Fibroblast of skin of right quadriceps (primary cell): Measurements from ENCODE around the gene AQP12A.

Experiments
- DNase-seq: peaks from one replicate; pipeline ENCODE4 v3.0.0-alpha.2; 2013

AQP12A gene

DNA sequence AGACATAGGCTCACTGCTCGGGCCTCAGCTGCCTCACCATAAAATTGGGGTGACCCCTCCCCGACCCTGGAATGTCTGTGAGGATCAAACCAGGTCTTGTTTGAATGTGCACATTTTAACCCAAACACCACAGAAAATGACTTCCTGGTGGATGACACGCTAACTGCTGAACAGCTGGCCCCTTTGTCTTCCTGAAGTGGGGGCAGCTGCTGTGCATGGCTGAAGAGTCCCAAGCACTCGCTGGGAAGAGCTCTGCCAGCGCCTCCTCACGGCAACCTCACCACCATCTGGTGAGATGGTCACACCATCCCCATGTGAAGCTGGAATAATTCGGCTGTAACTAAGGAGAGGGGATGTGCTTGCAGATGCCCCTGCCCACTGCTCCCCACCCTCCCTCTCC, 34.0 kb downstream of the AQP12A start:
- DNase-seq, result no peak

GRCh38 chr2:240726876-240727275, 35.2 kb downstream of the AQP12A start:
- DNase-seq, result no peak

- no peak for DNase-seq
Measured at GRCh38 chr2:240727439-240727838, 35.8 kb downstream of the AQP12A start.

DNA sequence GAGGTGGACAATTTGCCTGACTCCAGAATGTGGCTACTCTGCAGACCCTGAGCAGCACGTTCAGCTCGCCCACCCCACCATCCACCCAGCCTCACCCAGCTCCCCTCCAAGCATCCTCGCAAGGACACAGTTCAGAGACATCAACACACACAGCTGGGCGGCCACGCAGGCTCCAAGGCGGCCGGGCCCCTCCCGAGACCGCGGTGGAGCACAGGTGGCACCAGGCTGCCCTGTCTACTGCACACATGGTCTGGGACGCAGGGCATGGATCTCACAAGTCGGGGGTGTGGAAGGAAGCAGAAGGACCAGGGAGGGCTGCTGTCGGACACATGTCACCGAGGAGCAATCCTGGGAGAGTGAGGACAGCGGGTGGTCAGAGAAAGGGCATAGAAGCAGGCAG, 36.2 kb downstream of the AQP12A start:
- no peak for DNase-seq

GRCh38 chr2:240728361-240728760, 36.7 kb downstream of the AQP12A start:
- DNase-seq, result no peak

DNA sequence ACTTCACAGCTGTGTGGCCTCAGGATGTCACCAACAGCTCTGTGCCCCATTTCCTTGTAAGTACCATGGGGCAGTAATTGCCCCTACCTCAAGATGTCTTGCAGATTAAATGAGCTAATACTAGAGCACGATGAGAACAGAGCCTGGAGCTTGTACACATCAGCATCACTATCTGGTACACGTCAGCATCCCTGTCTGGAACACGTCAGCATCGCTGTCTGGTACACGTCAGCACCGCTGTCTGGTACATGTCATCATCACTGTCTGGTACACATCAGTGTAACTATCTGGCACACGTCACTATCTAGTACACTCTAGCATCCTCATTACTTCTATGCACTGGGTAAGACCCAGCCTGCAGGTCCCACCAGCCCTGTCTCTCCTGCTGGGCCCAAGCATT, 37.2 kb downstream of the AQP12A start:
- DNase-seq, result no peak

DNA sequence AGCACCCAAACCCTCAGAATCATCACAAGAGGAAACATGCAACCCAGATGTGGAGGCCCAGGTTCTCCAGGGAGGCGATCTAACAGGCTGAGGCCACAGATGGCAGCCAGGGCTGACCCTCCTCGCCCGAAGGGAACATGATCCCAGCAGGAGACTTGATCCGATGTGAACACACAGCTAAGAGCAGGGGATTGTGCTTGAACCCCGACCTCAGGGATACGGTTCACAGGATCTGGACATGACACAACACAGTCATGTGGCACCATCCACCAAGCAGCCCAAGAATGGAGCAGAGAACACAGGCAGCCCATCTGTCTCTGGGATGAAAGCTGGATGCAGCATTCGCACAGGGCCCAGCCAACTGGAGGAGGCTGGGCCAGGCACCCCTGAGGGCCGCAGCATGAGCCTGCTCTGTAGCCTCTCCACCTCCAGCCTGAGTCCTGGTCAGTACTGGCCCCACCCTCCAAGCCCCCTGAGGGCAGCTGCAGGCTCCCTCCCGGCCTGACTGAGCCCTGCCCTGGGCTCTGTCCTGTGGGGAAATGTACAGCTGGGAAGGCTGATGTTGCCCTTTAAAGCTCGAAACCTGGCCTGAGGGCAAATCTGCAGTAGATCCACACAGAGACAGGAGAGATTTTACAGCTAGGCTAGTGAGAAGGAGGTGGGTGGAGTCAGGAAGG, 39.0 kb downstream of the AQP12A start:
- no peak for DNase-seq

DNA sequence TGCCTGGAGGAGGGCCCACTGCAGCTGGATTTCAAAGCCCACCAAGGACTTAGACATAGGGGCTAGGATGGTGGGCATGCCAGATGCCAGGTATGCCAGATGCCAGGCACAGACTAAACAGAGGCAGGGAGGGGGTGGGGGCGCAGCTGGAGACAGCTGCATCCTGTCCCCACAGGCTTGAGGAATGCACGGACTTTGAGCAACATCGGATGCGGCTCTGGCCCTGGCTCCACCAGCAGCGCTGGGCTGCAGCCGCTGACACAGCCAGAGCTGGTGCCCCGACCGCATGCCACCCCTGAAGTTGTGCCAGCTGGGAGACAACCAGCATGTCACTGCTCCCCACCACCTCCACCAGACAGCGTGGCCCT, 39.5 kb downstream of the AQP12A start:
- no peak for DNase-seq

DNA sequence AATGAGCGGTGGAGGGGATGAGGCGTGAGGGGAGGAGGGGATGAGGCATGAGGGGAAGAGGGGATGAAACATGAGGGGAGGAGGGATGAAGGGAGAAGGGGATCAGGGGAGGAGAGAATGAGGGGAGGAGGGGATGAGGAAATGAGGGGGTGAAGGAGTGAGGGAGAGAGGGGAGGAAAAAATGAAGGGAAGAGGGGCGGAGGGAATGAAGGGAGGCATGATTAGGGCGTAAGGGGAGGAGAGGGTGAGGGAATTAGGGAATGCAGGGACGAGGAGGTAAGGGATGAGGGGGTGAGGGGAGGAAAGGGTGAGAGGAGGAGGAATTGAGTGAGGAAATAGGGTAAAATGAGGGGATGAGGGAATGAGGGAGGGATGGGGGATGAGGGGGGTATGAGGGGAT, 40.5 kb downstream of the AQP12A start:
- no peak for DNase-seq

DNA sequence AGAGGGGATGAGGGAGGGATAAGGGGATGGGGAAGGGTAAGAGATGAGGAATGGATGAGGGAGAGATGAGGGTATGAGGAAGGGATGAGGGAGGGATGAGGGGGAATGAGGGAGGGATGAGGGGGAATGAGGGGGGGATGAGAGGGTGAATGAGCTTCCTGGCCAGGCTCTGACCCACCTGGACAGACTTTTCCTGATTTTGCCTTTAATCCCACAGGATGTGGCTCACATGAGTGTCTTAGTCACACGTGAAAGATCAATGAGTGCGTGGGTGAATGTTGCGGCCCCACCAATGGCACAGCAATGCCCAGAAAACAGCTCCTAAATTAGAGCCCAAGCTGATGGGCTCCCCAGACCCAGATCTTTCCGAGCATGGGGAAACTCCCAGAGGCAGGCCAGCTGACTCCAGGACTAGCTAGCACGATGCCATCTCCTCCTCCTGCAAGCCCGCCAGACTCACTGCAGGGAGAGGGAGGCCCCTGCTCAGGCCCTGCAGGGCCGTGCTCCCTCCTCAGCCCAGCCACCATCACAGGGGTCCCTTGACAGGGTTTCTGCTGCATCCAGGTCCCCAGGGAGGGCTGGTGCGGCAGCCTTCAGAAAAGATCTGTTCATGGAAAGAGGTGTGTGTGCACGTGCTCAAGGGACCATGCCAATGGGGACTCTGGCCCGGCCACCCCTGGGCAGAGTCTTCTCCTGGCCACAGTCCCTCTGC, 41.4 kb downstream of the AQP12A start:
- no peak for DNase-seq

DNA sequence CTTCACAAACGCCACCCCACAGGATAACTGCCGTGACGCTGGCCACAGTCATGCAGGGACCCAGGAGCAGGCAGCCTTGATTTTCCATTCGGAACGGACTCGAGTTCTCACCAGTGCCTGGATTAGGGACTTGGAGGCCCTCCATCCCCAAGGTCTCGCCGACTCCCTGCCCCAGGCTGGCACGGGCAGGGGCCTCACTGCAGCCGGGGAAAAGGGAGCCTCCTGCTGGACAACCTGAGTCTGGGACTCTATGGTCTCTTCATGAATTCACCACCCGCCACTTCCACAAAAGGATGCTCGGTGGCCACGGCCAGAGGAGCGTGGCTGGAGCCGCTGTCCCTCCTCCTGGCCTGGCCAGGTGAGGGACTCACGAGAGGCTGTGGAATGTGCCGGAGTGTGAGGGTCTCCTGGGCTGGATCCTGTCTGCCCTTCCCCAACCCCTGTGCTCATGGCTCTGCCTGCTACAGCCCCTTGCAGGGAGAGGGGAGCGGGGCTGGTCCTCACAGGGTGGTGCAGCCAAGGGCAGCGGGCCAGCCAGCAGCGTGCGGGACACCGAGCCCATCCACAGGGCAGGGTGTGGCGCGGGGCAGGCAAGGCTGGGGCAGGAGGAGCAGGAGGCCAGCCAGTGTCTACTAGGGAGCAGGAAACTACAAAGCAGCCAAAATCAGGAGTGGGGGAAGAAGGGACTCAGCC, 42.3 kb downstream of the AQP12A start:
- no peak for DNase-seq

GRCh38 chr2:240734756-240735155, 43.1 kb downstream of the AQP12A start:
- DNase-seq, result no peak

DNA sequence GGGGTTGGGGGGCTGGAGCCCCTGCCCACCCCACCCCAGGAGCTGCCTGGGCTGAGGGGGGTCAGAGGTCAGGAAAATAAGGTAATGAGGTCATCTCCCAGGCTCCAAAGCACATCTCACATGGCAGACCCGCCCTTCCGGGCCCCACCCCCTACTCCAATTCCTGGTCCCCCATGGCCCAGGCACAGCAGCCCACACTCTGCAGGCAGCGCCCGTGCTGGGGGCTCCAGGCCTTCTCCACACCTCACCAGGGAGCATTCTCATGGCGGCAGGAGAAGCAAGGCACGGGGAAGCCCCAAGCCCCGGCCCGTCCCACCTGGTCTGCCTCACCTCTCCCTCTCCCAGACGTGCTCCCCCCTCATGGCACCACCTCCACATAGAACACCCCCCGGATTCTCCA, 43.8 kb downstream of the AQP12A start:
- DNase-seq, result no peak

DNA sequence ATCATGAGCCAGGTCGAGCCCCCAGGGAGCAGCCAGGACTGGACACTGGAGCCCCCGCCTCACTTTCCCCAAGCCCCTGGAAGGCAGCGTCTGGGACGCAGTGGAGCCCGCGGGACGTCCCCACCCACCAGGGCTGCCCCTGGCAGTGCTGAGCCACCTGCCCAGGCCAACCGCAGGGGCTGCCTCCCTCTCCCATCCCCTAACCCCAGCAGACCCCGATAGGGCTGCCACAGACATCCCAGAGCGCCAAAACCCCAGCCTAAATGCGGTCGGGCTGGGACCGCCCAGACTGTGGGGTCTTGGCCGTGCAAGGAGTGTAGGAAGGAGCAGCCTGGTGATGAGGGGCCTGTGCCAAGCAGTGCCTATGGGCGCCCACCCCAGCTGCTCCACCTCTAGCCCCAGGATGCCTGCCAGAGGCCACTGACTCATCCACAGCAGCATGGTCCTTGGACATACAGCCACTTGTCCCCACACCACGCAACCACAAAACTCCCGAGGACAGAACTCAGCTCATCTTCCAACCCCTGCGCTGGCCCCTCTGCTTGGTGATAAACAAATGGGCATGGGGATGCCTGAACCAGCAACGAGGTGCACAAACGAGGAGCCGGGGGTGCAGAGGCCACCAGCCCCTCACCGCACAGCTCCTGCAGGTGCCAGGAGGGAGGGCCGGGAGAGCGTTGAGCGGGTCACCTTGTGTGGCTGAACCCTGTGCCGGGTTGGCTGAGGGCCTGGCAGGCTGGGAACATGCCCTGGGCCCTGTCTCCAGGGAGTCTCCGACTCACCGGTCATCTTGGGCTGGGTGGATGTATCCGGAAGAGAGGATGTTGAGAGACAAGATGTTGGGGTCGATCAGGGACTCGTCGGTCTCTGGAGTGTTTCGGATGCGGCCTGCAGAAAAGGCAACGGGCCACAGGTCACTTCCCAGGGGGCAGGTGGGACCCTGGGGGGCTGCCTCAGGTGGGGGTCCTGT, 44.9 kb downstream of the AQP12A start:
- no peak for DNase-seq

DNA sequence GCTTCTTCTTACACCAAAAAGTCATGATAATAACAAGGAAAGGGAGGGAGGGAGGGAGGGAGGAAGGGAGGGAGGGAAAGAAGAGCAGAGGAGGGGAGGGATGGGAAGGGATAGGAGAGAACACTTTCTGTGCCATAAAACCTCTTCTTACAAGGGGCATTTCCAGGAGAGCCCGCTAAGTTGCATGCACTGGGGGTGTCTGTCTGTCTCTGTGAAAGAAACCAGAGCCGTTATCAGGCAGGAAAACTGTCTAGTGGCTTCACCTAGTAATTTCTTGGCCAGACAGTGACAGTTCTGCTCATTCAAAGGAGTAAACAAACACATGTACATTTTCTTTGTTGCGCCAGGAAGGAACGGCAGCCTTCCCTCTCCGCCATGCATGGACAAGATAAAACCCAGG, 45.8 kb downstream of the AQP12A start:
- no peak for DNase-seq

DNA sequence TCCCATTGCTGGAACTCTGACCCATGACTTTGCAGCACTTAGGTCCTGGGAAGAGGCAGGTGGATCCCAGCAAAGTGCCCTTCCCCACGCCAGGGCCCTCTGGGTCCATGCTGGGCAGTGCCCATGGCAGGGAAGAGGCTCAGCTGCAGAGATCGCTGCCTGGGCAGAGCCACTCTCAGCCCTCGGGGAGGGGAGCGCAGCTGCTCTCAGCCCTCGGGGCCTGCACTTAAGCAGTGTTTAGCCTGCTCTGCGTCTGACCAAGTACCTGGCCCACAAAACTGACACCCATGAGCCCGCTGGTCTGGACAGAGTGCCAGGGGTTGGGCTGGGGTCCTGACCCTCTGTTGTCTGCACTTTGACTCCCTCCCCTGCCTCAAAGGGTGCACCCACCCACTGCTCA, 46.3 kb downstream of the AQP12A start:
- no peak for DNase-seq

DNA sequence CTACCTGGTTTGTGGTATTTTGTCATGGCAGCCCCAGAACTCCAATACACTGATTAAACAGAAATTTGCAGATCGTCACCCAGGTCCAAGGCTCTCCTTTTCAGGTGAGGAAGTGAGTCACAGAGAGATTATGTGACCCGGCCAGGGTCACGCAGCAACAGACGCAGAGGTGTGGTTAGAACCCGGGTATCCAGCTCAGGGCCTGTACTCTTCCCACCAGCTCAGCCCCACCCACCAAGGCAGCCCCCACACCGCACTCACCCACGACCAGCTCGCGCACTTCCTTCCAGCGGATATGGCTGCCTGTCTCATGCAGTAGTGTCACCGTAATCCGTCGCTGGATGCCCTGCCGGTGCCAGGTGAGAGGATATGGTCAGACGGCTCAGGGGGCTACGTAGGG, 48.1 kb downstream of the AQP12A start:
- DNase-seq, result no peak

- no peak for DNase-seq
Measured at GRCh38 chr2:240741091-240741490, 49.4 kb downstream of the AQP12A start.

DNA sequence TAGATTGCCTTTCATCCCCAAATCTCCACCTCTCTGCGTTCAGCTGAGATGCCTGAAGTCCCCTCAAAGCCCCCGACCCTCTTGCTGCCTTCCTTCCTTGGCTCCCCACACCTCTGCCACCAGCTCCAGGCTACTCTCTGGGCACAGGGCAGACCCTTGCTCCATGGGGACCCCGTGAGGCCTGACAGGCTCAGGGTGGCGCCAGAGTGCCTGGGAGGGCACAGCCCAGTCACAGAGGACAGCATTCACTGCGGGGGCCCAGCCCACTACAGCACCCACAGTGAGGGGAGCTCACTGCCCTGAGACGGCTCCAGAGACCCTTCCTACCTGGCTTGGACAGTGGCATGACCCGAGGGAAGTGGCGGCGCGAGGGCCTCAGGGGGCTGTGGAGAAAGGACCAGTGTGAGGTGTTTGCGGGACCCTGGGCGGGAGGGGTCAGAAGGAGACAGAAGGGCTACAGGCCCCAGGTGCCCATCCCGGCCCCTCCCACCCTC, 51.0 kb downstream of the AQP12A start:
- no peak for DNase-seq

DNA sequence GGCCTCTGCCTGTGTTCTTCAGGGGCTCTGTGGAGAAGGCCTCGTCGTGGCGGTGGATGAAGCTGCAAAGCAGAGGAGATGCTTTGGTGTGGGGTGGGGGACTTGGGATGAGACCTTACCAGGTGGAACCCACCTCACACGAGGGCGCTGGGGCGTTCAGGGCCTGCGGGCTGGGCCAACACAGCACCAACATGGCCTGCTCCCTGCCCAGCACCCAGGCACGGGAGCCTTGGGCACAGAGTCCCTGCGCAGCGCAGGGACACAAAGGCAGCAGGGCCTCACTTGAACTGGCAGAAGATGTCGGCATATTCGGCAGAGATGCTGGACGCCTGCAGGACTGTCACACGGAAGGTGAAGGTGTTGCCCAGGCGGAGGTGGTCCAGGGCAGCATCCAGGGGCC, 53.8 kb downstream of the AQP12A start:
- DNase-seq, result no peak

- DNase-seq, result no peak
Measured at GRCh38 chr2:240745962-240746361, 54.3 kb downstream of the AQP12A start.

GRCh38 chr2:240746671-240747070, 55.0 kb downstream of the AQP12A start:
- DNase-seq, result no peak

DNA sequence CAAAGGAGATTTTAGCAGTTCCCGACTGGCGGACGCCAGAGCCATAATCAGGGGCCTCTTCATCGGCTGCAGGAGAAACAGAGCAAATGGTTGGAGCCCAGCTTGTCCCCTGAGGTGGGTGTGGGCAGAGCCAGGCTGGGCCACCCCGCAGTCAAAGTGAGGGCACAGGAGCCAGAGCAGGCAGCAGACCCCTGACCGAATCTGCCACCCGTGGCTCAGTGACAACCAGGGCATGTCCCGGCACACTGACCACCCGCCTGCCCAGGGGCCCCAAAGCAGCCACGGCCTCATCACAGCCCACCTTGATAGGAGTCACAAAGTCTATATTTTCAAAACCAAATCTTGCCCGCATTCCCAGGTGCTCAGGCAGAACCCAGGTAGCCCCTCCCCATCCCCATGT, 55.6 kb downstream of the AQP12A start:
- DNase-seq, result no peak
